ENCODE measurements around the gene MYH6. TPM values are rescaled to one million over a fixed set of nuclear protein-coding genes. Genes with fewer than 3 reads are reported as not detected.
A peak's percentile ranks its signal among the peaks of the same experiment; 100 is the strongest.

The MYH6 gene
- total RNA-seq, 1 donor from 2014 or later: not detected

- Mint-ChIP-seq H3K27me3 (ENCODE audit: low read depth) (no peaks in the 10 kb centered on the region), H3K4me3 (no peak overlapping the region), H3K9me3 (no peaks in the 10 kb centered on the region), H3K36me3 (peaks cover 8% of the 10 kb centered on the region), H3K27ac (peak overlapping the region; percentile 6), H3K4me1 (peaks cover 27% of the 10 kb centered on the region)
- no peak for DNase-seq (ENCODE audit: low spot score in 2 of 2, unreplicated experiment in 2 of 2)
- TF ChIP-seq CTCF (IDR thresholded peaks at IDR 0.05; ENCODE audit: unreplicated experiment): no peak
These were observed 48.2 kb downstream of the MYH6 start for GRCh38 chr14:23359722-23360447.

- H3K27ac Mint-ChIP-seq: no peak overlapping the region
- no peak for TF ChIP-seq CTCF (IDR thresholded peaks at IDR 0.05; ENCODE audit: unreplicated experiment)
- H3K4me3 Mint-ChIP-seq: no peak overlapping the region
- no peaks in the 10 kb centered on the region for H3K27me3 Mint-ChIP-seq (ENCODE audit: low read depth)
- H3K9me3 Mint-ChIP-seq: no peaks in the 10 kb centered on the region
- DNase-seq (ENCODE audit: low spot score in 2 of 2, unreplicated experiment in 2 of 2): no peak
- H3K36me3 Mint-ChIP-seq: peaks cover 8% of the 10 kb centered on the region
- H3K4me1 Mint-ChIP-seq: peaks cover 21% of the 10 kb centered on the region
These were observed 48.9 kb downstream of the MYH6 start for GRCh38 chr14:23359167-23359626.

GRCh38 chr14:23358553-23359166 is 49.4 kb downstream of the MYH6 start:
- peaks cover 8% of the 10 kb centered on the region for H3K36me3 Mint-ChIP-seq
- peak in 1 of 2 experiments; percentile 13 for DNase-seq (ENCODE audit: low spot score in 2 of 2, unreplicated experiment in 2 of 2)
- H3K4me1 Mint-ChIP-seq: peaks cover 17% of the 10 kb centered on the region
- H3K9me3 Mint-ChIP-seq: no peaks in the 10 kb centered on the region
- H3K4me3 Mint-ChIP-seq: no peak overlapping the region
- H3K27ac Mint-ChIP-seq: peak overlapping the region; percentile 74
- TF ChIP-seq CTCF (IDR thresholded peaks at IDR 0.05; ENCODE audit: unreplicated experiment): no peak
- no peaks in the 10 kb centered on the region for H3K27me3 Mint-ChIP-seq (ENCODE audit: low read depth)

- H3K9me3 Mint-ChIP-seq: no peaks in the 10 kb centered on the region
- H3K36me3 Mint-ChIP-seq: peaks cover 8% of the 10 kb centered on the region
- no peaks in the 10 kb centered on the region for H3K27me3 Mint-ChIP-seq (ENCODE audit: low read depth)
- DNase-seq (ENCODE audit: low spot score in 2 of 2, unreplicated experiment in 2 of 2): no peak
- H3K4me3 Mint-ChIP-seq: no peak overlapping the region
- H3K27ac Mint-ChIP-seq: peak overlapping the region; percentile 74
- TF ChIP-seq CTCF (IDR thresholded peaks at IDR 0.05; ENCODE audit: unreplicated experiment): no peak
- H3K4me1 Mint-ChIP-seq: peaks cover 15% of the 10 kb centered on the region
These were observed 50.0 kb downstream of the MYH6 start for GRCh38 chr14:23358042-23358441.

- H3K4me3 Mint-ChIP-seq: no peak overlapping the region
- peaks cover 8% of the 10 kb centered on the region for H3K36me3 Mint-ChIP-seq
- H3K27me3 Mint-ChIP-seq (ENCODE audit: low read depth): no peaks in the 10 kb centered on the region
- peaks cover 16% of the 10 kb centered on the region for H3K4me1 Mint-ChIP-seq
- DNase-seq (ENCODE audit: low spot score in 2 of 2, unreplicated experiment in 2 of 2): no peak
- no peak for TF ChIP-seq CTCF (IDR thresholded peaks at IDR 0.05; ENCODE audit: unreplicated experiment)
- H3K9me3 Mint-ChIP-seq: no peaks in the 10 kb centered on the region
- no peak overlapping the region for H3K27ac Mint-ChIP-seq
These were observed 50.8 kb downstream of the MYH6 start for GRCh38 chr14:23357261-23357660.
